ENCODE measurements around the gene SETD7. TPM values are rescaled to one million over a fixed set of nuclear protein-coding genes. Genes with fewer than 3 reads are reported as not detected.

Gene SETD7
- total and polyA plus RNA-seq, 2 of the 8 experiments (the other 6 are each of a cell fraction or from before 2014, with no cell fraction given), result 1.5 to 4.6 TPM

- H2BK5ac ChIP-seq (ENCODE audit: low read depth, low read length), result no peak overlapping the region
- H3K23ac ChIP-seq (ENCODE audit: insufficient read length), result no peak overlapping the region
- H2BK12ac ChIP-seq (ENCODE audit: low read depth, low read length), result no peak overlapping the region
- no peak overlapping the region for H3K27ac ChIP-seq (ENCODE audit: low read depth, low read length)
- no peak overlapping the region for H2BK15ac ChIP-seq (ENCODE audit: low read length)
- TF ChIP-seq ZNF274 (IDR thresholded peaks at IDR 0.05; ENCODE audit: borderline replicate concordance, extremely low read depth, low read length), result no peak
- no peak for TF ChIP-seq FOSL1 (IDR thresholded peaks at IDR 0.05; ENCODE audit: insufficient read depth, low read depth, low read length)
- no peak for TF ChIP-seq KDM1A (IDR thresholded peaks at IDR 0.05; ENCODE audit: borderline replicate concordance, low read length)
- no peak for TF ChIP-seq BCL11A (IDR thresholded peaks at IDR 0.05; ENCODE audit: low read depth in 2 of 2, low read length in 2 of 2)
- no peak for TF ChIP-seq CBX5 (IDR thresholded peaks at IDR 0.05; ENCODE audit: low read depth, low read length)
- TF ChIP-seq SP1 (IDR thresholded peaks at IDR 0.05; ENCODE audit: low read depth, low read length), result no peak
- no peak for TF ChIP-seq ATF3 (IDR thresholded peaks at IDR 0.05; ENCODE audit: insufficient read depth, low read depth, low read length)
- peaks cover 0 to 10% (median 7%) of the 10 kb centered on the region in 4 experiments; a peak in 4 of 7 replicates for H3K4me1 ChIP-seq (replicated peaks in 1 of 4; ENCODE audit: control insufficient read depth in 3 of 4, insufficient read depth in 4 of 4, low read length in 3 of 4)
- H3K23me2 ChIP-seq (ENCODE audit: low read depth, low read length), result no peaks in the 10 kb centered on the region; the same call in 1 of the 2 replicates
- H3K79me1 ChIP-seq (ENCODE audit: low read depth, low read length), result no peaks in the 10 kb centered on the region
- no peak overlapping the region for H3K4me3 ChIP-seq (ENCODE audit: extremely low read depth in 1 of 4, insufficient read depth in 2 of 4, low read depth in 3 of 4, low read length in 4 of 4)
- no peak overlapping the region for H2AFZ ChIP-seq (ENCODE audit: low read length)
- H4K8ac ChIP-seq (ENCODE audit: extremely low read depth, insufficient read depth, low read length), result no peak overlapping the region
- DNase-seq (ENCODE audit: low read depth in 1 of 2, low spot score in 2 of 2) (no peak), FAIRE-seq (no peak)
- H4K20me1 ChIP-seq (replicated peaks in 1 of 2; ENCODE audit: control insufficient read depth in 1 of 2, insufficient read depth in 2 of 2, low read length in 2 of 2), result peaks cover 0 to 3% of the 10 kb centered on the region in 2 experiments
- H2BK20ac ChIP-seq (ENCODE audit: low read length), result no peak overlapping the region
- no peak overlapping the region for H3K4ac ChIP-seq (replicated peaks; ENCODE audit: insufficient read length, low read depth, low read length)
- no peaks in the 10 kb centered on the region for H3K36me3 ChIP-seq (ENCODE audit: control insufficient read depth in 2 of 4, insufficient read depth in 4 of 4, low read length in 3 of 4)
- H3K9me3 ChIP-seq (ENCODE audit: insufficient read depth in 2 of 2, low read depth in 1 of 2, low read length in 1 of 2), result no peaks in the 10 kb centered on the region
- no peak overlapping the region for H3K9ac ChIP-seq (replicated peaks in 1 of 4; ENCODE audit: extremely low read depth in 1 of 4, low read depth in 3 of 4, low read length in 3 of 4)
- no peak overlapping the region for H4K5ac ChIP-seq (ENCODE audit: insufficient read length, low read depth, low read length)
- no peak overlapping the region for H3K56ac ChIP-seq (replicated peaks; ENCODE audit: insufficient read length, low read depth, low read length)
- no peak overlapping the region for H3K4me2 ChIP-seq (ENCODE audit: insufficient read depth in 1 of 2, low read depth in 2 of 2, low read length in 2 of 2)
- 82% methylated on average over 3 of the region's 3 CpGs; no CpG with 5 or more reads in 1 of the 2 experiments for WGBS, 2 experiments (ENCODE audit: extremely low coverage in 1 of 2, insufficient coverage in 1 of 2, insufficient read length in 1 of 2, insufficient replicate concordance in 2 of 2, low coverage in 1 of 2, low lambda C conversion rate in 2 of 2, missing lambda C conversion rate in 1 of 2)
- ChIA-PET POLR2A (ENCODE audit: partially characterized antibody) (interaction anchor here (1.4 kb wide), 1 partner anchor 8 kb away, joined by 3 read pairs; the partner anchor contains the start of gene SETD7), CTCF (ENCODE audit: partially characterized antibody) (interaction anchor here (1.1 to 2.3 kb wide), 7 partner anchors 9 to 50 kb away, joined by 3 to 7 read pairs (median 4); no protein-coding TSS in a partner anchor)
- H3K79me2 ChIP-seq (ENCODE audit: control insufficient read depth in 1 of 2, insufficient read depth in 2 of 2, low read length in 2 of 2), result no peaks in the 10 kb centered on the region
- H3K18ac ChIP-seq (ENCODE audit: extremely low read depth, low read length), result no peak overlapping the region
- no peak overlapping the region for H3K14ac ChIP-seq (ENCODE audit: insufficient read length)
- H4K91ac ChIP-seq (replicated peaks; ENCODE audit: insufficient read length, low read length), result no peak overlapping the region
- no peak overlapping the region for H2BK120ac ChIP-seq (replicated peaks; ENCODE audit: low read depth, low read length)
- H2AK5ac ChIP-seq (ENCODE audit: low read depth, low read length), result no peak overlapping the region
- no peaks in the 10 kb centered on the region for H3K27me3 ChIP-seq (replicated peaks in 1 of 4; ENCODE audit: control insufficient read depth in 3 of 4, extremely low read depth in 1 of 4, insufficient read depth in 3 of 4, low read length in 3 of 4)
These were observed 8.0 kb downstream of the SETD7 start for GRCh38 chr4:139547979-139548378.

All from H1 (cell line).